ENCODE measurements around the gene CRAMP1. TPM values are rescaled to one million over a fixed set of nuclear protein-coding genes. Genes with fewer than 3 reads are reported as not detected.

The CRAMP1 gene
- total and polyA plus RNA-seq, 2 of the 8 experiments (the other 6 are each of a cell fraction or from before 2014, with no cell fraction given), result 19.2 to 23.2 TPM

- TF ChIP-seq HDAC2 (IDR thresholded peaks at IDR 0.05; ENCODE audit: borderline replicate concordance in 1 of 2, low read depth in 2 of 2, low read length in 2 of 2) (no peak), TAF7 (optimal IDR thresholded peaks at IDR 0.05; ENCODE audit: borderline replicate concordance, low read depth, low read length) (no peak), BACH1 (IDR thresholded peaks at IDR 0.05; ENCODE audit: low read length) (no peak), RFX5 (IDR thresholded peaks at IDR 0.05; ENCODE audit: borderline replicate concordance, low read depth, low read length) (no peak), HDAC6 (IDR thresholded peaks at IDR 0.05; ENCODE audit: low read depth, low read length) (no peak), CEBPB (IDR thresholded peaks at IDR 0.05; ENCODE audit: low read depth, low read length) (no peak), SIN3A (conservative IDR thresholded peaks at IDR 0.05 in 1 of 2, IDR thresholded peaks at IDR 0.05 in 1 of 2; ENCODE audit: low read depth in 1 of 2, low read length in 2 of 2) (no peak)
Observed at GRCh38 chr16:1626776-1627175, 14.6 kb downstream of the CRAMP1 start (continued).
